Measurements from ENCODE around the gene MYL9.

MYL9 gene

GRCh38 chr20:36585410-36586125 lies 44.2 kb downstream of the MYL9 start:
- DNase-seq, result no peak

- no peak for DNase-seq
Observed at GRCh38 chr20:36587388-36588070, 46.2 kb downstream of the MYL9 start.

GRCh38 chr20:36591281-36591680 lies 50.0 kb downstream of the MYL9 start:
- no peak for DNase-seq

- DNase-seq, result peak in 4 of 5 experiments; percentile 48 to 86 (median 51)
Observed at GRCh38 chr20:36591854-36592641, 50.7 kb downstream of the MYL9 start.

GRCh38 chr20:36593347-36593929 lies 52.1 kb downstream of the MYL9 start:
- no peak for DNase-seq

- DNase-seq, result no peak
Observed at GRCh38 chr20:36599912-36600345, 58.6 kb downstream of the MYL9 start.

Measured in T-helper 2 cell (primary cell).